ENCODE measurements around the gene FGF12. TPM values are rescaled to one million over a fixed set of nuclear protein-coding genes. Genes with fewer than 3 reads are reported as not detected.

Gene FGF12
- total RNA-seq, 1 experiment from 2014 or later = 9.7 TPM

- TF ChIP-seq CTCF (IDR thresholded peaks at IDR 0.05; ENCODE audit: unreplicated experiment) = no peak
- no peak overlapping the region for H3K4me3 Mint-ChIP-seq (ENCODE audit: low read depth, unreplicated experiment)
- no peaks in the 10 kb centered on the region for H3K27me3 Mint-ChIP-seq (ENCODE audit: unreplicated experiment)
- intact Hi-C loops (cut with micrococcal nuclease; ENCODE audit: unreplicated experiment) = loop anchor here (10.0 kb wide), 1 partner anchor 1011 kb away; no protein-coding TSS in a partner anchor
- H3K27ac Mint-ChIP-seq (ENCODE audit: unreplicated experiment) = no peak overlapping the region
- CTCF ChIA-PET = interaction anchor here (0.9 to 2.7 kb wide), 3 partner anchors 64 to 240 kb away, joined by 3 to 7 read pairs (median 3); no protein-coding TSS in a partner anchor
- no peaks in the 10 kb centered on the region for H3K4me1 Mint-ChIP-seq (ENCODE audit: low read depth, unreplicated experiment)
- H3K9me3 Mint-ChIP-seq (ENCODE audit: low read depth, unreplicated experiment) = no peaks in the 10 kb centered on the region
- no peaks in the 10 kb centered on the region for H3K36me3 Mint-ChIP-seq (ENCODE audit: insufficient read depth, unreplicated experiment)
- no TSS peak for BruUV-seq (replicated peaks)
- DNase-seq = no peak
Observed at GRCh38 chr3:192563417-192563816, 163.9 kb downstream of the FGF12 start.

GRCh38 chr3:192553707-192554106, 173.6 kb downstream of the FGF12 start:
- Mint-ChIP-seq H3K27me3 (ENCODE audit: unreplicated experiment) (no peaks in the 10 kb centered on the region), H3K4me3 (ENCODE audit: low read depth, unreplicated experiment) (no peak overlapping the region), H3K36me3 (ENCODE audit: insufficient read depth, unreplicated experiment) (no peaks in the 10 kb centered on the region), H3K9me3 (ENCODE audit: low read depth, unreplicated experiment) (peaks cover 3% of the 10 kb centered on the region), H3K27ac (ENCODE audit: unreplicated experiment) (no peak overlapping the region), H3K4me1 (ENCODE audit: low read depth, unreplicated experiment) (no peaks in the 10 kb centered on the region)
- TF ChIP-seq CTCF (IDR thresholded peaks at IDR 0.05; ENCODE audit: unreplicated experiment) = no peak
- CTCF ChIA-PET = no interaction called here
- intact Hi-C loops (cut with micrococcal nuclease; ENCODE audit: unreplicated experiment) = no loop called here
- no TSS peak for BruUV-seq (replicated peaks)
- no peak for DNase-seq

GRCh38 chr3:192550356-192550755, 177.0 kb downstream of the FGF12 start:
- CTCF ChIA-PET = no interaction called here
- BruUV-seq (replicated peaks) = no TSS peak
- Mint-ChIP-seq H3K27ac (ENCODE audit: unreplicated experiment) (no peak overlapping the region), H3K4me1 (ENCODE audit: low read depth, unreplicated experiment) (no peaks in the 10 kb centered on the region), H3K36me3 (ENCODE audit: insufficient read depth, unreplicated experiment) (no peaks in the 10 kb centered on the region), H3K27me3 (ENCODE audit: unreplicated experiment) (no peaks in the 10 kb centered on the region), H3K4me3 (ENCODE audit: low read depth, unreplicated experiment) (no peak overlapping the region), H3K9me3 (ENCODE audit: low read depth, unreplicated experiment) (no peaks in the 10 kb centered on the region)
- TF ChIP-seq CTCF (IDR thresholded peaks at IDR 0.05; ENCODE audit: unreplicated experiment) = no peak
- intact Hi-C loops (cut with micrococcal nuclease; ENCODE audit: unreplicated experiment) = no loop called here
- DNase-seq = no peak

GRCh38 chr3:192545333-192545732, 182.0 kb downstream of the FGF12 start:
- Mint-ChIP-seq H3K36me3 (ENCODE audit: insufficient read depth, unreplicated experiment) (no peaks in the 10 kb centered on the region), H3K4me3 (ENCODE audit: low read depth, unreplicated experiment) (no peak overlapping the region), H3K4me1 (ENCODE audit: low read depth, unreplicated experiment) (no peaks in the 10 kb centered on the region), H3K27ac (ENCODE audit: unreplicated experiment) (no peak overlapping the region), H3K9me3 (ENCODE audit: low read depth, unreplicated experiment) (no peaks in the 10 kb centered on the region), H3K27me3 (ENCODE audit: unreplicated experiment) (peaks cover 30% of the 10 kb centered on the region)
- DNase-seq = no peak
- no peak for TF ChIP-seq CTCF (IDR thresholded peaks at IDR 0.05; ENCODE audit: unreplicated experiment)
- intact Hi-C loops (cut with micrococcal nuclease; ENCODE audit: unreplicated experiment) = no loop called here
- CTCF ChIA-PET = no interaction called here
- no TSS peak for BruUV-seq (replicated peaks)

All from Calu3 (cell line).